WERI-Rb-1 (cell line): ENCODE data around the gene C2orf72.

Source experiments
- DNase-seq: peaks from one replicate; pipeline ENCODE4 v3.0.0-alpha.2; 2020
- H3K27ac ChIP-seq: fragments of 250-450 bp; sonication (Bioruptor Pico); 2 replicates; pipeline ENCODE4 v1.5.1; 2020; ENCODE audit warnings: mild to moderate bottlenecking, moderate library complexity
- H3K27me3 ChIP-seq: fragments of 250-450 bp; sonication (Bioruptor Pico); 2 replicates; pipeline ENCODE4 v1.5.1; 2021; ENCODE audit warnings: mild to moderate bottlenecking, low read depth, moderate library complexity; ENCODE audit not compliant: insufficient read depth, severe bottlenecking
- H3K36me3 ChIP-seq: fragments of 250-450 bp; sonication (Bioruptor Pico); 2 replicates; pipeline ENCODE4 v1.5.1; 2020; ENCODE audit warnings: mild to moderate bottlenecking, moderate library complexity
- H3K4me3 ChIP-seq: 2 replicates; pipeline ENCODE4 v1.5.1; 2011; ENCODE audit warnings: low read depth, mild to moderate bottlenecking, control low read depth, low read length
- H3K9me3 ChIP-seq: fragments of 250-450 bp; sonication (Bioruptor Pico); 2 replicates; pipeline ENCODE4 v1.5.1; 2021; ENCODE audit warnings: mild to moderate bottlenecking, moderate library complexity; ENCODE audit not compliant: severe bottlenecking
- CTCF ChIP-seq: IDR thresholded peaks from 2 replicates; pipeline ENCODE4 v1.5.1; 2011; ENCODE audit warnings: low read depth, mild to moderate bottlenecking, control low read depth, inconsistent platforms, low read length

Gene C2orf72

GRCh38 chr2:231069379-231070054 lies 32.2 kb downstream of the C2orf72 start:
- no peak for TF ChIP-seq CTCF
- peaks cover 78% of the 10 kb centered on the region for H3K36me3 ChIP-seq
- H3K27me3 ChIP-seq, result no peaks in the 10 kb centered on the region
- no peak overlapping the region for H3K4me3 ChIP-seq
- no peaks in the 10 kb centered on the region for H3K9me3 ChIP-seq
- no peak for DNase-seq
- H3K27ac ChIP-seq, result no peak overlapping the region

GRCh38 chr2:231084565-231084964 lies 47.2 kb downstream of the C2orf72 start:
- H3K27me3 ChIP-seq, result no peaks in the 10 kb centered on the region
- peaks cover 92% of the 10 kb centered on the region for H3K36me3 ChIP-seq
- no peak overlapping the region for H3K27ac ChIP-seq
- DNase-seq, result no peak
- no peak overlapping the region for H3K4me3 ChIP-seq
- no peak for TF ChIP-seq CTCF
- H3K9me3 ChIP-seq, result no peaks in the 10 kb centered on the region

GRCh38 chr2:231088754-231089153 lies 51.4 kb downstream of the C2orf72 start:
- no peak for DNase-seq
- no peak for TF ChIP-seq CTCF
- Histone ChIP-seq H3K36me3 (peaks cover 55% of the 10 kb centered on the region), H3K9me3 (no peaks in the 10 kb centered on the region), H3K27me3 (no peaks in the 10 kb centered on the region), H3K4me3 (no peak overlapping the region), H3K27ac (no peak overlapping the region)

DNA sequence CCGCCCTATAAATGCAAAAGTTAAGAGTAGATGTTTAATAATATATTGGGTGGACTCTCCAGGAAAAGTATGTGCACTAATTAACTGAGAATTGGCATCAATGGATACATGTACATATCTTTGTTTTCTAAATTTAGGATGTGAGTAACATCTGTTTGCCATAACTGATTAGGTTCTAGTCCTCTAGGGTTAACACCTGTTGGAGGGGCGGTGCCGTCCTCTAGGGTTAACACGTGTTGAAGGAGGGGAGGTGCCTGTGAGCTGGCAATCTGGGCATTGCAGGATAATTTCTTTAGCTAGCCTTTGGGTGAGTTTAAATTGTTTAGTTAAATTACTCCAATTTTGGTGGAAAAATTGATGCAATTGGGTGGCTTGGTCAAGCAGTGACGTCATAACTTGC lies 56.6 kb downstream of the C2orf72 start:
- H3K9me3 ChIP-seq, result no peaks in the 10 kb centered on the region
- TF ChIP-seq CTCF, result no peak
- DNase-seq, result no peak
- H3K27ac ChIP-seq, result no peak overlapping the region
- no peaks in the 10 kb centered on the region for H3K27me3 ChIP-seq
- peaks cover 23% of the 10 kb centered on the region for H3K36me3 ChIP-seq
- H3K4me3 ChIP-seq, result no peak overlapping the region

- H3K4me3 ChIP-seq, result no peak overlapping the region
- peaks cover 21% of the 10 kb centered on the region for H3K36me3 ChIP-seq
- DNase-seq, result no peak
- no peak for TF ChIP-seq CTCF
- no peaks in the 10 kb centered on the region for H3K27me3 ChIP-seq
- no peaks in the 10 kb centered on the region for H3K9me3 ChIP-seq
- H3K27ac ChIP-seq, result no peak overlapping the region
Observed at GRCh38 chr2:231094736-231095346, 57.5 kb downstream of the C2orf72 start.
